Muscle of arm (tissue), 12 donors: Measurements from ENCODE around the gene FES. TPM values are rescaled to one million over a fixed set of nuclear protein-coding genes. Genes with fewer than 3 reads are reported as not detected.
"Not testable (repeated sequence)": the region's sequence is repeated elsewhere in the genome, so short reads cannot be mapped to it uniquely, and the experiment has no call there.

Source experiments
- DNase-seq: peaks from one replicate; pipeline ENCODE4 v3.0.0-alpha.2; 2013
- polyA plus RNA-seq, 12 donors: library from polyadenylated mRNA; unstranded; fragments of 120-200 nt; gene quantifications; one replicate each; pipeline ENCODE4 v1.2.1, GENCODE V29; 2013; ENCODE audit not compliant: insufficient read length in 12 of 12

The FES gene
- polyA plus RNA-seq, 12 donors, result 7.8 to 24.1 (median 11.4) TPM; not detected in 1

- DNase-seq, result no peak
These were observed 6.5 kb downstream of the FES start for GRCh38 chr15:90890839-90891238.

- DNase-seq, result no peak
These were observed 7.1 kb downstream of the FES start for GRCh38 chr15:90891346-90891949.

GRCh38 chr15:90892023-90892422, 7.7 kb downstream of the FES start:
- DNase-seq, result no peak

- DNase-seq, result no peak
These were observed 8.3 kb downstream of the FES start for GRCh38 chr15:90892498-90893174.

- DNase-seq, result no peak
These were observed 9.1 kb downstream of the FES start for GRCh38 chr15:90893175-90894090.

- no peak for DNase-seq
These were observed 11.3 kb downstream of the FES start for GRCh38 chr15:90895571-90896117.

GRCh38 chr15:90897131-90897655, 12.9 kb downstream of the FES start:
- not testable (repeated sequence) for DNase-seq

- no peak for DNase-seq
These were observed 17.1 kb downstream of the FES start for GRCh38 chr15:90901175-90902039.

- DNase-seq, result peak; percentile 78
These were observed 17.9 kb downstream of the FES start for GRCh38 chr15:90902040-90902839.

GRCh38 chr15:90902840-90903732, 18.8 kb downstream of the FES start, which contains the start of gene MAN2A2:
Gene MAN2A2 (plus strand): TSS chr15:90903302. CDS start chr15:90904208, 906 bp downstream.
- peak; percentile 53 for DNase-seq

GRCh38 chr15:90903733-90904536, 19.6 kb downstream of the FES start:
- DNase-seq, result no peak

GRCh38 chr15:90904746-90905145, 20.4 kb downstream of the FES start:
- no peak for DNase-seq

- no peak for DNase-seq
These were observed 21.2 kb downstream of the FES start for GRCh38 chr15:90905306-90906180.

GRCh38 chr15:90906181-90906849, 22.0 kb downstream of the FES start:
- DNase-seq, result no peak

GRCh38 chr15:90907051-90907660, 22.9 kb downstream of the FES start:
- no peak for DNase-seq
